HG03139 (cell line): ENCODE results near the gene B3GNT5.
A peak's percentile ranks its signal among the peaks of the same experiment; 100 is the strongest.

Experiments used
- ATAC-seq: cut with Tn5 transposase; IDR thresholded peaks from one replicate; pipeline ENCODE4 v1.9.1; 2021; ENCODE audit not compliant: unreplicated experiment

The B3GNT5 gene

GRCh38 chr3:183265157-183265642 lies 12.1 kb downstream of the B3GNT5 start:
- no peak for ATAC-seq

DNA sequence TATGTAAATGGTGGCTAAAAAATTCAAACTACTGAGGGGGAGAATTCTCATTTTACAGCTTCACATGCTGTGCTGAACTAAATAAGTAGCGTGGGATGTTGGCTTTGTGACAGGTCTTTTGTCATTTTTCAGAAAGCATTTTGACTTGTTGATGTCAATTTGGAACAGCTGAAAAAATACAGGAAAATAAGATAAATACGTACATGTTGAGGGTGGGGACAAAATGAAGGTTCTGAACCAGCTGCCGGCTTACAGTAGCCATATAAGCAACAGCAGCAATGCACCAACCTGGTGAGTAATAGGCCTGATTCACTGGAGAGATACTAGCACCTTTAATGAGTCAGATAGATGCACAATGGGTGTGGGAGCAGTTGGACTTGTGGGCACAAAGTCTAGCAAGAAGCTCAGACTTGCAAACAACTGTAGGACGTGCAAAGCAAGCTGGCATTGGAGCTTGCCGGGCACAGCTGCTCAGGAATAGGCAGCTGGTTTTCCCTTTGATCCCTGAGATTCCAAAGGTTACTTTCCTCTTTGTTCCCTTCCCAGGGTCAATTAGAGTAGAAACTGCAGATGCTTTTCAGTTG lies 12.9 kb downstream of the B3GNT5 start:
- ATAC-seq = no peak

- no peak for ATAC-seq
These were observed 13.4 kb downstream of the B3GNT5 start for GRCh38 chr3:183266454-183266853.

GRCh38 chr3:183267140-183267539 lies 14.1 kb downstream of the B3GNT5 start:
- ATAC-seq = no peak

DNA sequence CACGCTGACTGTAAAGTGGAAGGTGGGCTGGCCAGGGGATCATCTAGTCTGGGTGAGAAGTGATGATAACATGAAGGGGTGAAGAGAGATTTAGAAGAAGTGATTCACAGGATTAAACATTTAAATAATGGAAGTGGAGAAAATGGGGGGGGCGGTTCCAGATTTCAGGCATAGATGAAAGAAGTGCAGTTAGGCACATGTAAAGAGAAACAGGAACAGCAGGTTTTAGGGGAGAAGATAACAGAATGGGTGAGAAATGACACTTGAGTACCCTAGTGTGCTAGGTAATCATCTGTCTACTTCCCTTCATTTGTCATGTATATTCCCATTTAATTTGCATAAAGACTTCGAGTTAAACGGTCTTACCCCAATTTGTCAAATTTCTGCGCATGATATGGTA lies 15.3 kb downstream of the B3GNT5 start:
- no peak for ATAC-seq

DNA sequence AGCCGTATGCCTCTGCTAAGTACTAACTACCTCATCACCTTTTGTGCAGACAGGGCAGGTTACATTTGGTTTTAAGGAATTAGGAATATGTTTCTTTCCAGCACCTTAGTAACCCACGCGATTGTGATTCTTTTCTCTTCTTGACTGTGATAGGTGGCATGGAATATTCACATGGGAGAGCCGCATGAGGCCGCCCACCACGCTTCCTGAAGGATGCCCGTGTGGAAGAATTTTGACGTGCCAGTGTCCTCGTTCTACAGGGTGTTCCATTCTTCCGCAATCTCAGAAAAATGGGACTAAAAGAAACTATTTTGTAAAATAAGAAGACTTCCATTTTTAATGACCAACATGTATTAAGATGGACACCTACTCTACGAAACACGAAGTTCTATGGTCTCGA lies 16.3 kb downstream of the B3GNT5 start:
- no peak for ATAC-seq

- ATAC-seq = no peak
These were observed 17.3 kb downstream of the B3GNT5 start for GRCh38 chr3:183270344-183270743.

DNA sequence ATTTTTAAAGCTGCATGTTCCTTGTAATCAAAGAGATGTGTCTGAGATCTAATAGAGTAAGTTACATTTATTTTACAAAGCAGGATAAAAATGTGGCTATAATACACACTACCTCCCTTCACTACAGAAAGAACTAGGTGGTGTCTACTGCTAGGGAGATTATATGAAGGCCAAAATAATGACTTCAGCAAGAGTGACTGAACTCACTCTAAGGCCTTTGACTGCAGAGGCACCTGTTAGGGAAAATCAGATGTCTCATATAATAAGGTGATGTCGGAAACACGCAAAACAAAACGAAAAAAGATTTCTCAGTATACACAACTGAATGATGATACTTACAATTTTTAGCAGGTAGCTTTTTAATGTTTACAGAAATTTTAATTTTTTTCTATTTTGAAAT lies 19.1 kb downstream of the B3GNT5 start:
- ATAC-seq = no peak

- no peak for ATAC-seq
These were observed 19.7 kb downstream of the B3GNT5 start for GRCh38 chr3:183272791-183273190.

- no peak for ATAC-seq
These were observed 21.6 kb downstream of the B3GNT5 start for GRCh38 chr3:183274609-183275008.

DNA sequence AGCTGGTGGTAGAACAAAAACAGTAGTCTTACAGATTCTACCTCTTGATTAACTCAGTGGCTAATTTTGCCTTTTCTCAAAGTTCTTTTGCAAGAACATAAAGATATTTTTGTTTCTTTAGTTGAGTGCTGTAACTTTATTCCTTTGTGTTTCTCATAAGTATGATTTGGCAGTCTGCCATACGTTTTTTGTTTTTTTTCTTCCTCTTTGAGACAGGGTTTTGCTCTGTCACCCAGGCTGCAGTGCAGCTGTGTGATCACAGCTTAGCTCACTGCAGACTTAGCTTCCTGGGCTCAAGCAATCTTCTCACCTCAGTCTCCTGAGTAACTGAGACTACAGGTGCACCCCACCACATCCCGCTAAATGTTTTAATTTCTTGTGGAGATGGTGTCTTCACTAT lies 22.4 kb downstream of the B3GNT5 start:
- ATAC-seq = no peak

DNA sequence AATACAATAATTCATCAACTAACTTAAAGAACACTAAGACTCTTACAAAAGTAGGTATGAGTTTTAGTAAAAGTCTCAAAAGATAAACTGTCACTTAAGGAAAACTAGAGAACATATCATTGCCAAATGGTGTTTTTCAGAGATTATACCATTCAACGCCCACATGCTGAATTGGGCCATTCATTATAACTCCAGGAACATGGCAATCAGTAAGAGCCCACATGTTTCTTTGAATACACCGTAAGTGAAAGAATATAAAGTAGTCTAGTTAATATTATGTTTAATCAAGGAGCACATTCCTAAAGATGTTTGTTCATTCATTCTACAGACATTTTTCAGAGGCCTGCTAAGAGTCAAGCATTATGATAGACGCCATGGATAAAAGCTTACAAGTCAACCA lies 22.9 kb downstream of the B3GNT5 start:
- ATAC-seq = no peak

GRCh38 chr3:183277260-183277659 lies 24.2 kb downstream of the B3GNT5 start:
- no peak for ATAC-seq

DNA sequence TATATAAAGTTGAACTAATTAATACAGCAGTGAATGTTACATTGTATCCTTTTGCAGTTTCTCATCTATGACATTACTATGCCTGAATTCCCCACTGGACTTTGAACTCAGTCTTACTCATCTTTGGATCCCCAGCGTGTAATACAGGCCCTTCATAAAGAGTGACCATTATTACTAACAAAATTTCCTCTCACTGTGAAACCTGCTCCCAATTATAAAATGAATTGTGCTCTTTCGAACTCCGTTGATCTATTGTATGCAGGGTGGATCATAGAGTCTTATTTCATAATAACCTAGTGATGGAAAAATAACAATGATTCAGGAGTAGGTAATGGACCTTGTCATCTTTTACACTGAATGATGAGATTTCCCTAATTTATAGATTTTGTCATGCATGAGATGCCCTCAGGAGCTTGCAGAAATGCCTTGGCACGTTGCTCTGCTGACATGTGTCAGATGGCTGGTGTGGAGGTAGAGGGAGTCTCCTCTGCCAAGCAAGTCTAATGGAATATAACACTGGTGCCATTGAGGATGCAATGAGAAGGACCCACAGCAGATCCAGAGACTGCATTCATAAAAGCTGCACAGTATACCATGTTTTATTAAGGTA lies 25.5 kb downstream of the B3GNT5 start:
- ATAC-seq = no peak

DNA sequence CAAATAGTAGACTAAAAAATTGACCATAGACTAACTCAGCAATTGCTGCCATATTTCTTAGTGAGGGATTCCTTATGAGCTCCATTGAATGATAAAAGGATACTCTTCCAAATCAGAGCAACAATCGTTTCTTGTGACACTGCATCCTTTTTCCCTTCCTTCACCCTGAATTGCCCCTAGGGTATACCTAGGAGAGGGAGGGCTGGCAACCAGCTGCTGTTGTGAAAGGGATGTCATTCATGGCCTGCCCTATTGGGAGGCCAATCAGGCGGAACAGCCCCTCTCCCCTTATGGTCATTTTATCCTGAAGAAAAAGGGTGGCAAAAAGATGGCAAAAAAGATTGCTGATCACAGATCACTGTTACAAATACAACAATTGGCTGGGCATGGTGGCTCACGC lies 26.3 kb downstream of the B3GNT5 start:
- no peak for ATAC-seq

DNA sequence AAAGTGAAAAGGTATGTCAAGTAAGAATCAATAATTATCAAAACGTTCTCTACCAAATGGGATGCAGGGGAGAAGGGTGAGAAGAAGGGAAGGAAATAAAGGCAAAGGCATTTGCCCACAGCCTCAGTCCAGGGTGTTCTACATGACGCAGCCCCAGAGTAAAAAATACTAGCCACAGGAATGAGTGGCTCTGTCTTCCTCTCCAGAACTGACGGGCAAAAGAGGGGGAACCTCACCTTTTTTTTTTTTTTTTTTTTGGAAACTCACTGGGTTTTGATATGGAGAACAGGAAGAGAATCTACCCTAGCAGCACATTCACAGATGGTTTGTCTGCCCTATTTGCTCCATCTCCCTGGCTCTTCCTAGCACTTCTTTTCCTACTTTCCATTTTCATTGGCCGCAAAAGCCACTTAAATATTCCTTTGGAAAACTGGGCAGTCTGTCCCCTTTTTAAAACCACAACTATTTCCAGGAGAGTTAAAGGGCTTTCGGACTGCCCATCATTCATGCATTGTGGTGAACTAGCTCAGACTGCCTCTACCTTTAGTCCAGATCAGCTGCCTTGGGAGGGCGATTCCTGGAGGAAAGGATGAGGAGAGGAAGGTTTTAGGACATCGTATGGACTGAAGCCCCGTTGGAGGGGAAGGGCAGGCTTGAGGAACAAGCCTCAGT lies 28.2 kb downstream of the B3GNT5 start:
- ATAC-seq = no peak

- no peak for ATAC-seq
These were observed 30.8 kb downstream of the B3GNT5 start for GRCh38 chr3:183283886-183284285.

- ATAC-seq = no peak
These were observed 31.5 kb downstream of the B3GNT5 start for GRCh38 chr3:183284570-183284969.

- no peak for ATAC-seq
These were observed 32.3 kb downstream of the B3GNT5 start for GRCh38 chr3:183285318-183285717.

DNA sequence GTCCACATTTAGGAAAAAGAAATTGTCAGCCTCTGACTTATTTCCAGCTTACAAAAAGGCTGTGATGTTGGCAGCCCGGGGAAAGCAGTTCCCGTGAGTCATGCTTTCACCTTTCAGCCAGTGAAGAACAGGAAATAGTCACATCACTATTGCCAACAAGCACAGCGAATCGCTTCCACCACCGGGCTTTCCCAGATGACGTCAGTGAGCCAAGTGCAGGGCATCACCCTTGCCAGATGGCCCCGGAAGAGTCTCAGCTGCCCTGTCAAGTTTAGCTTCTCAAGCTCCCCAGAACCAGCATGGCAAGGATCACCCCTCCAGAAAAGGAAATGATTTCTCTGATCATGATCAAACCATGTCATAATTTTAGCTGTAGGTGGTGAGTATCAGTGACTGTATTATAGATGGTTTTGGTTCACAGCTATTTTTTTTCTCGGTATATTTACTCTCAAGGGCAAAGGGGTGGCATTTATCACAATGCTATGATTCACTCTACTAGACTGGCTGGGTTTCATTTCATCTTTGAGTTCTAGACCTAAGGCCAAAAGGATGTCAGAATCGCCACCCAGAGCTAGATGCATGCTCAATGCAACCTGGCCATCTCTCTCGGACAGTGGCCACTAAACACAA lies 32.9 kb downstream of the B3GNT5 start:
- peak; percentile 95 for ATAC-seq

- ATAC-seq = no peak
These were observed 34.4 kb downstream of the B3GNT5 start for GRCh38 chr3:183287301-183287971.
